ENCODE data around the gene DENND5B.
"Not testable (repeated sequence)": the region's sequence is repeated elsewhere in the genome, so short reads cannot be mapped to it uniquely, and the experiment has no call there.

DENND5B gene

DNA sequence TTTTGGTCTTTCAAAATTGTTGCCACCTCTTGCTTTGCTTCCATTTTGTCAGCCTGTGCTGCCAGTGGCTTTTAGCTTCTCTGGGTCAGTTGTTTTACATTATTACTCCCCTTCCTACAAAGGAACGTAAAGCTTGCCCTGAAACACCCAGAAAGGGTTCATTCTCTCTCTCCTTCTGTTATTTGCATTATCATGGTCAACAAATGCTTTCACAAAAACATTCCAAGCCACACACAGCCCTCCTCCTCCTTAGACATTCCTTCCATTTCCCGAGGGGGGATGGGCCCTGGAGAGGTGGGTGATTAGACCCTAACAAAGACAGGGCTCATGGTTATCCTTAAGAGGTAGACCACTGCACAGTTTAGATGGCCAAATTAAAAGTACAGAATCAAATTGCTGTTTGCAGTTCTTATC lies 204.6 kb downstream of the DENND5B start:
- H3K4me1 ChIP-seq (ENCODE audit: control insufficient read depth, insufficient read depth, low read length), result peaks cover 68% of the 10 kb centered on the region
- peak overlapping the region; percentile 62 for H3K4me3 ChIP-seq (ENCODE audit: low read depth, low read length)
- H3K27ac ChIP-seq (ENCODE audit: low read depth, low read length), result peak overlapping the region; percentile 100
- H3K9ac ChIP-seq (ENCODE audit: low read depth, low read length), result peak overlapping the region; percentile 95
- H3K36me3 ChIP-seq (ENCODE audit: control insufficient read depth, insufficient read depth, low read length), result no peaks in the 10 kb centered on the region
- no peaks in the 10 kb centered on the region for H3K27me3 ChIP-seq (ENCODE audit: control insufficient read depth, insufficient read depth, low read length)
- 0 out of 2 replicates have a peak, but pooled peaks cover 4% of the 10 kb centered on the region for H3K9me3 ChIP-seq (ENCODE audit: control insufficient read depth, insufficient read depth, low read length)

DNA sequence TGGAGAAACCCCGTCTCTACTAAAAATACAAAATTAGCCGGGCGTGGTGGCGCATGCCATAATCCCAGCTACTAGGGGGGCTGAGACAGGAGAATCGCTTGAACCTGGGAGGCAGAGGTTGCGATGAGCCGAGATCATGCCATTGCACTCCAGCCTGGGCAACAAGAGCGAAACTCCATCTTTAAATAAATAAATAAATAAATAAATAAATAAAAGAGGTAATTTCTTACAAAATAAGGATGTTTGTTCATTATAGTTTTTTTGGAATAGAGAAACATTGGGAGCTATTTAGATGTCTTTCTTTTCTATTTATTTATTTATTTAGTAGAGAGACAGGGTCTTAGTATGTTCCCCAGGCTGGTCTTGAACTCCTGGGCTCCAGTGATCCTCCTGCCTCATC lies 213.7 kb downstream of the DENND5B start:
- not testable (repeated sequence) for H3K27ac ChIP-seq (ENCODE audit: low read depth, low read length); H3K9ac ChIP-seq (ENCODE audit: low read depth, low read length); H3K36me3 ChIP-seq (ENCODE audit: control insufficient read depth, insufficient read depth, low read length); H3K27me3 ChIP-seq (ENCODE audit: control insufficient read depth, insufficient read depth, low read length); H3K4me1 ChIP-seq (ENCODE audit: control insufficient read depth, insufficient read depth, low read length); H3K4me3 ChIP-seq (ENCODE audit: low read depth, low read length); H3K9me3 ChIP-seq (ENCODE audit: control insufficient read depth, insufficient read depth, low read length)

DNA sequence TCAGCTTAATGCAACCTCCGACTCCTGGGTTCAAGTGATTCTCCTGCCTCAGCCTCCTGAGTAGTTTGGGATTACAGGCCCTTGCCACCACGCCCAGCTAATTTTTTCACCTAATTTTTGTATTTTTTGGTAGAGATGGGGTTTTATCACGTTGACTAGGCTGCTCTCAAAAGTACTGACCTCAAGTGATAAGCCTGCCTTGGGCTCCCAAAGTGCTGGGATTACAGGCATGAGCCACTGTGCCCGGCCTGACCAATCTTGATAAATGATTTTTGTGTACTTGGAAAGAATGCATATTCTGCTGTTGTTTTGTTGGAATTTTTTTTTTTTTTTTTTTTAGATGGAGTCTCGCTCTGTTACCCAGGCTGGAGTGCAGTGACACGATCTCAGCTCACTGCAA lies 215.5 kb downstream of the DENND5B start:
- not testable (repeated sequence) for H3K4me3 ChIP-seq (ENCODE audit: low read depth, low read length); H3K9me3 ChIP-seq (ENCODE audit: control insufficient read depth, insufficient read depth, low read length); H3K27me3 ChIP-seq (ENCODE audit: control insufficient read depth, insufficient read depth, low read length); H3K36me3 ChIP-seq (ENCODE audit: control insufficient read depth, insufficient read depth, low read length); H3K27ac ChIP-seq (ENCODE audit: low read depth, low read length); H3K9ac ChIP-seq (ENCODE audit: low read depth, low read length)
- H3K4me1 ChIP-seq (ENCODE audit: control insufficient read depth, insufficient read depth, low read length), result peaks cover 10% of the 10 kb centered on the region

DNA sequence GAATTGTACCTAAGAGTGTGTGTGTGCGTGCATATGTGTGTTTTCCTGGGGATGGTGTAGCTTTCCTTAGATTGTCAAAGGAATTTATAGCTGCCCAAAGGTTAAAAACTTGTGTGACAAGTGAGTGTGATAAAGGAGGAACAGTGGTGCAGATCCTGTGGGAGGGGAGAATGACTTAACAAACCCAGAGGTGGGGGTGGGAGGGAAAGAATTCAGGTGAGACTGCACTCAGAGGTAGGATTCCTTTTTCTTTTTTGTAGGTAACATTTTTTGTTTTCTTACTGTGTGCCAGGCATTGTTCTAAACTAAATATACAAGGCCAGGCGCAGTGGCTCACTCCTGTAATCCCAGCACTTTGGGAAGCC lies 219.7 kb downstream of the DENND5B start:
- Histone ChIP-seq H3K27ac (ENCODE audit: low read depth, low read length) (peak overlapping the region; percentile 99), H3K36me3 (ENCODE audit: control insufficient read depth, insufficient read depth, low read length) (no peaks in the 10 kb centered on the region), H3K9me3 (ENCODE audit: control insufficient read depth, insufficient read depth, low read length) (no peaks in the 10 kb centered on the region), H3K4me1 (ENCODE audit: control insufficient read depth, insufficient read depth, low read length) (peaks cover 32% of the 10 kb centered on the region), H3K4me3 (ENCODE audit: low read depth, low read length) (peak overlapping the region; percentile 60), H3K9ac (ENCODE audit: low read depth, low read length) (peak overlapping the region; percentile 82), H3K27me3 (ENCODE audit: control insufficient read depth, insufficient read depth, low read length) (no peaks in the 10 kb centered on the region)

DNA sequence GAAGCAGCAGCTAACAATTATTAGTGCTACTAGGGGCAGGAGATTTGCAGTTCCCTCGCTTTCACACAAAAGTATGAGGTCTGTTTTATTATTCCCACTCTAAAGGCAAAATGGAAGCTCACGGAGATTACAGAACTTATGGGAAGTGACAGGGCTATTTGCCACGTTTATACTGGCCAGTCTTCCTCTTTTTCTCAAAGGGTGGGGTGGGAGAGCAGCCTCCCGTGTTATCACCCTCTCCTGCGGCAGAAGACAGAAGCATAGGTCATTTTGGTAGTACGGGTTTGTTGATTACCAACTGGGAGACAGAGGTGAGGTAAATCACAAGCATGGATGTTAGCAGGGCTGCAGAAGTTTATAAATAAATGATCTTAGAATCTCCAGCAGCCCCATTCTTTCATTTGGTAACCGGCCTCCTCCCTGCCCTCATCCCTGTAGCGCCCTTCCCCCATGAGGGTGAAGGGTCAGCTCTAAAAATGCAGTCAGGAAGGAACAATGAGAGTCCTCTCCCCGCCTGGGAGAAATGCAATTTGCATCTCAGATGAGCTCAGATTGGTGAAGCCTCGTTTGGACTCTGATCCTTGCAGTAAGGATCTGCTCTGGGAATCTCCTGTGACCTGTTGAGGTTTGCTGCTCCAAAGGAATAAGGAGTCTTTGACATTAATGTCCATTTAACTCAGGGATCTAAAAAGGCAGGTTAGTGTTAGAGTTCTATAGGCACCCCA lies 220.2 kb downstream of the DENND5B start:
- H3K9me3 ChIP-seq (ENCODE audit: control insufficient read depth, insufficient read depth, low read length), result no peaks in the 10 kb centered on the region
- peaks cover 32% of the 10 kb centered on the region for H3K4me1 ChIP-seq (ENCODE audit: control insufficient read depth, insufficient read depth, low read length)
- peak overlapping the region; percentile 99 for H3K27ac ChIP-seq (ENCODE audit: low read depth, low read length)
- H3K36me3 ChIP-seq (ENCODE audit: control insufficient read depth, insufficient read depth, low read length), result no peaks in the 10 kb centered on the region
- H3K9ac ChIP-seq (ENCODE audit: low read depth, low read length), result peak overlapping the region; percentile 82
- H3K4me3 ChIP-seq (ENCODE audit: low read depth, low read length), result peak overlapping the region; percentile 60
- H3K27me3 ChIP-seq (ENCODE audit: control insufficient read depth, insufficient read depth, low read length), result no peaks in the 10 kb centered on the region

DNA sequence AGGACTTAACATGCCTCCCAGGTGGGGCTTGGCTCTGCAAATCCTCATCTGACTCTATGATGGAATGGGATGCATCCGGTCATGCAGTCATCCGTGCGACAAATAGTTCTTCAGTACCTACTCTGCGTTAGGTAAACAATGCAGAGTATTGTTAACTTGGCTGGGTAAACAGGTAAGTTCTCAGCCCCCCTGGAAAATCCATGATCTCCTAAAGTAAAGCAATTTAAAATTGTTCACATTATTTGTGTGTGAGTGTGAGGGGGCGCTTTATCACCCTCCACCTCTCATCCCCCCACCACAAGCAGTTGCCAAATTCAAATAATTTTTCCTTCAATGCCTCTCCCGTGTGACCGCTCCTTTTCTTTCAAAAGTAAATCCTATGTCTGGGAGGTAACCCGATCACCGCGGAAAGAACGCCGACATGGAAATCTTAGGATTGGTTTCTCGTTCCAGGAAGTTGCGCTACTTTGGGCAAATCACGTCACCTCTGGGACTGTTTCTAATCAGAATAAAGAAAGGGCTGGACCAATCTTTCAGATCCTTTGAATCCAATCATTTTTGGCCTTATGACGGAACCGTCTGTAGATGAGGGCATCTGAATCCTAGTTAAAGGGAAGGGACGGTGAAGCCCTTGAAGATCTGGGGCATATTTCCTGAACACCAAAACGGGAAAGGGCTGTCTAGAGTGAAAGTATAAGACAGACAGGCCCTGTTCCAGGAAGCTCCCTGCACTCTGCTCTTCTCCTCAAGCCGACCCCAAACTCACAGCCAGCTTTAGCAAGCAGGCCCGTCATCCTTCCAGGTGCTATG lies 221.0 kb downstream of the DENND5B start:
- Histone ChIP-seq H3K27ac (ENCODE audit: low read depth, low read length) (peak overlapping the region; percentile 99), H3K9ac (ENCODE audit: low read depth, low read length) (peak overlapping the region; percentile 82), H3K9me3 (ENCODE audit: control insufficient read depth, insufficient read depth, low read length) (no peaks in the 10 kb centered on the region), H3K4me3 (ENCODE audit: low read depth, low read length) (peak overlapping the region; percentile 60), H3K27me3 (ENCODE audit: control insufficient read depth, insufficient read depth, low read length) (no peaks in the 10 kb centered on the region), H3K4me1 (ENCODE audit: control insufficient read depth, insufficient read depth, low read length) (peaks cover 32% of the 10 kb centered on the region), H3K36me3 (ENCODE audit: control insufficient read depth, insufficient read depth, low read length) (no peaks in the 10 kb centered on the region)

DNA sequence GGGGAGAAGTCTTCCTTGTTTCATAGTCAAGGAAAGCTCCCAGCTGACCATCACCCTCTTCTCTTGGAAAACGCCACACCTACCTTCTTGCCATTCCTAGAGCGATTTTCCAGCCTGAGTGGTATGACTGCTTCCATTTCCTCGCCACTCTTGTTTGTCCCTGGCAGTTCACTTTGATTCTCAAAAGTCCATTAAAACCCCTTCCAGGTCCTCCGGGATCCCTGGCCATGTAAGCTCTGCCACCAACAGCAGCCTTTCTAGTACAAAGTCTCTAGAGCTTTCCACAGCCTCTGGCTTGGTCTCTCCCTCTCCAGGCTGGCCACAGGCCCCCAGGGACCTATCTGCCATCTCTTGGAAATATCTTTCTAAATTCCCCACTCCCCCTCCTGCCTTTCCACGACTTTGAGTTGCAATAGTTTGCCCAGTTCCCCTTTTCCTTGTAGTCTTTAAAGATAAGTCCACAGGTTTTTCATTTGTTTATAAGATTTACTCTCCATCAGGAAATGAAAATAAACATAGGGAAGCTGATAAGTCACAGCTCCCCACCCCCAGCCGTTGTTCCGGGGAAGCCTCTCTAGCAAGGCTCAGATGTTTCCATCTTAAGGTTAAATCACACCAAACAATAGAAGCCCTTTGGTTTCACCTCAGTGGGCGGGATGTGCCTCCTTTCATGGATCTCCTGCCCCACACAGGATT lies 222.1 kb downstream of the DENND5B start:
- Histone ChIP-seq H3K9ac (ENCODE audit: low read depth, low read length) (peak overlapping the region; percentile 82), H3K27ac (ENCODE audit: low read depth, low read length) (peak overlapping the region; percentile 99), H3K4me3 (ENCODE audit: low read depth, low read length) (peak overlapping the region; percentile 60)

DNA sequence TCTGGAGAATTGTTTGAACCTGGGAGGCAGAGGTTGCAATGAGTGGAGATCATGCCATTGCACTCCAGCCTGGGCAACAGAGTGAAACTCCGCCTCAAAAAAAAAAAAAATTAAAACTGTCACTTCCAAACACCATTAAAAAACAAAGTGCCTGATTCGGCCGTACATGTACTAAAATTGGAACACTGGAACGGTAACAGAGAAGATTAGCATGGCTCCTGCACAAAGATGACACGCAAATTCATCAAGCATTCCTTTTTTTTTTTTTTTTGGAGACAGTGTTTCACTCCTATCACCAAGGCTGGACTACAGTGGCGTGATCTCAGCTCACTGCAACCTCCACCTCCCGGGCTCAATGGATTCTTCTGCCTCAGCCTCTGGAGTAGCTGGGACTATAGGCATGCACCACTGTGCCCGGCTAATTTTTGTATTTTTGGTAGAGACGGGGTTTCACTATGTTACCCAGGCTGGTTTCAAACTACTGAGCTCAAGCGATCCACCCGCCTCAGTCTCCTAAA lies 224.8 kb downstream of the DENND5B start:
- peaks cover 46% of the 10 kb centered on the region for H3K4me1 ChIP-seq (ENCODE audit: control insufficient read depth, insufficient read depth, low read length)

More for the DNA sequence above, 222.1 kb downstream of the DENND5B start:
- Histone ChIP-seq H3K4me1 (ENCODE audit: control insufficient read depth, insufficient read depth, low read length) (peaks cover 32% of the 10 kb centered on the region), H3K36me3 (ENCODE audit: control insufficient read depth, insufficient read depth, low read length) (no peaks in the 10 kb centered on the region), H3K27me3 (ENCODE audit: control insufficient read depth, insufficient read depth, low read length) (no peaks in the 10 kb centered on the region), H3K9me3 (ENCODE audit: control insufficient read depth, insufficient read depth, low read length) (no peaks in the 10 kb centered on the region)

DNA sequence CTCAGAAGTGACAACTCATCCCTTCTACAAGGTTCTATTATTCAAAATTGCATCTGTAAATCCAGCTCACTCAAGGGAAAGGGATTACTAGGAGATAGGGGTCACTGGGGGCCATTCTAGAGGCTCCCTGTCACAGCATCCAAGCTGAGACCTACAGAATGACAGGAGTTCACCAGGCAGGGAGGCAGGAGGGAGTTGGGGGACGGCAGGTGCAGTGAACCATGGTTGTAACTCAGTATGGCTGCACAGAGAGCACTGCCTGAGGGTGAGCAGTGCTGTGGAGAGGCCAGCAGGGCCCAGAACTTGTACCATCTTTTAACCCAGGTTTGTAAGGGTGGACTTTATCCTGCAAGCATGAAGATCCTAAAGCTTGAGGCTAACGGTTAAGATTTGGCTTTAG lies 227.1 kb downstream of the DENND5B start:
- Histone ChIP-seq H3K9me3 (ENCODE audit: control insufficient read depth, insufficient read depth, low read length) (no peaks in the 10 kb centered on the region), H3K9ac (ENCODE audit: low read depth, low read length) (no peak overlapping the region), H3K36me3 (ENCODE audit: control insufficient read depth, insufficient read depth, low read length) (no peaks in the 10 kb centered on the region), H3K4me3 (ENCODE audit: low read depth, low read length) (no peak overlapping the region), H3K4me1 (ENCODE audit: control insufficient read depth, insufficient read depth, low read length) (peaks cover 25% of the 10 kb centered on the region), H3K27me3 (ENCODE audit: control insufficient read depth, insufficient read depth, low read length) (no peaks in the 10 kb centered on the region), H3K27ac (ENCODE audit: low read depth, low read length) (no peak overlapping the region)

More for the DNA sequence above, 224.8 kb downstream of the DENND5B start:
- Histone ChIP-seq H3K27ac (ENCODE audit: low read depth, low read length) (no peak overlapping the region), H3K9me3 (ENCODE audit: control insufficient read depth, insufficient read depth, low read length) (no peaks in the 10 kb centered on the region), H3K4me3 (ENCODE audit: low read depth, low read length) (no peak overlapping the region), H3K27me3 (ENCODE audit: control insufficient read depth, insufficient read depth, low read length) (no peaks in the 10 kb centered on the region), H3K36me3 (ENCODE audit: control insufficient read depth, insufficient read depth, low read length) (no peaks in the 10 kb centered on the region), H3K9ac (ENCODE audit: low read depth, low read length) (no peak overlapping the region)

DNA sequence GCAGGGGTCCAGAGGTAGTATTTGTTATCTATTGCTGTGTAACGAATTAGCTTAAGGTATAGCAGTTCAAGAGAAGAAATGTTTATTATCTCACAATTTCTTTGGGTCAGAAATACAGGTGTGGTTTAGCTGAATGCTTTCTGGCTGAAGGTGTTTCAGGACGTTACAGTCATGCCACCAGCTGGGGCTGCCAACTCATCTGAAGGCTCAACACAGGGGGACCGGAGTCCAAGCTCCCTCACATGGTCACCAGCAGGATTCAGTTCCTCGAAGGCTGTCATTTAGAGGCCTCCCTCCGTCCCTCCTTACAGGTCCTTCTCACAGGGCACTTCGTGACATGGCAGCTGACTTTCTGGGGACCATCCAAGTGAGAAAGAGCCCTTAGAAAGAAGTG lies 227.5 kb downstream of the DENND5B start:
- peak overlapping the region; percentile 96 for H3K27ac ChIP-seq (ENCODE audit: low read depth, low read length)
- H3K4me1 ChIP-seq (ENCODE audit: control insufficient read depth, insufficient read depth, low read length), result peaks cover 21% of the 10 kb centered on the region
- no peaks in the 10 kb centered on the region for H3K36me3 ChIP-seq (ENCODE audit: control insufficient read depth, insufficient read depth, low read length)
- no peak overlapping the region for H3K9ac ChIP-seq (ENCODE audit: low read depth, low read length)
- no peaks in the 10 kb centered on the region for H3K9me3 ChIP-seq (ENCODE audit: control insufficient read depth, insufficient read depth, low read length)
- no peaks in the 10 kb centered on the region for H3K27me3 ChIP-seq (ENCODE audit: control insufficient read depth, insufficient read depth, low read length)
- H3K4me3 ChIP-seq (ENCODE audit: low read depth, low read length), result no peak overlapping the region
